ENCODE results near the gene KMT2A.
"Not testable (repeated sequence)": the region's sequence is repeated elsewhere in the genome, so short reads cannot be mapped to it uniquely, and the experiment has no call there.

KMT2A gene

GRCh38 chr11:118435290-118435892, 901 bp upstream of the KMT2A start:
- DNase-seq, result peak; percentile 88

GRCh38 chr11:118436639-118437207, 431 bp downstream of the KMT2A start:
- no peak for DNase-seq

- DNase-seq, result no peak
Measured at GRCh38 chr11:118437208-118438125, 1.2 kb downstream of the KMT2A start.

GRCh38 chr11:118438314-118438931, 2.1 kb downstream of the KMT2A start:
- DNase-seq, result peak; percentile 27

- DNase-seq, result no peak
Measured at GRCh38 chr11:118439646-118440045, 3.4 kb downstream of the KMT2A start.

GRCh38 chr11:118441770-118442275, 5.5 kb downstream of the KMT2A start:
- no peak for DNase-seq

GRCh38 chr11:118442301-118442700, 6.0 kb downstream of the KMT2A start:
- no peak for DNase-seq

- DNase-seq, result no peak
Measured at GRCh38 chr11:118442908-118443589, 6.8 kb downstream of the KMT2A start.

- DNase-seq, result no peak
Measured at GRCh38 chr11:118443590-118444218, 7.4 kb downstream of the KMT2A start.

GRCh38 chr11:118447423-118447822, 11.1 kb downstream of the KMT2A start:
- no peak for DNase-seq

- no peak for DNase-seq
Measured at GRCh38 chr11:118448294-118448693, 12.0 kb downstream of the KMT2A start.

GRCh38 chr11:118449316-118449918, 13.1 kb downstream of the KMT2A start:
- DNase-seq, result no peak

- no peak for DNase-seq
Measured at GRCh38 chr11:118450451-118450850, 14.2 kb downstream of the KMT2A start.

- DNase-seq, result no peak
Measured at GRCh38 chr11:118462178-118462577, 25.9 kb downstream of the KMT2A start.

- not testable (repeated sequence) for DNase-seq
Measured at GRCh38 chr11:118468968-118469367, 32.7 kb downstream of the KMT2A start.

GRCh38 chr11:118471030-118471429, 34.7 kb downstream of the KMT2A start:
- DNase-seq, result no peak

GRCh38 chr11:118473537-118473936, 37.2 kb downstream of the KMT2A start:
- DNase-seq, result no peak

GRCh38 chr11:118476676-118477075, 40.4 kb downstream of the KMT2A start:
- DNase-seq, result no peak

- DNase-seq, result not testable (repeated sequence)
Measured at GRCh38 chr11:118481238-118481637, 44.9 kb downstream of the KMT2A start.

- no peak for DNase-seq
Measured at GRCh38 chr11:118484405-118484804, 48.1 kb downstream of the KMT2A start.

- no peak for DNase-seq
Measured at GRCh38 chr11:118485273-118485672, 49.0 kb downstream of the KMT2A start.

Measured in NCI-H446 treated with DMSO at 0.1 percent for 48 hours (cell line).